ENCODE data around the gene CPA1.

Gene CPA1

DNA sequence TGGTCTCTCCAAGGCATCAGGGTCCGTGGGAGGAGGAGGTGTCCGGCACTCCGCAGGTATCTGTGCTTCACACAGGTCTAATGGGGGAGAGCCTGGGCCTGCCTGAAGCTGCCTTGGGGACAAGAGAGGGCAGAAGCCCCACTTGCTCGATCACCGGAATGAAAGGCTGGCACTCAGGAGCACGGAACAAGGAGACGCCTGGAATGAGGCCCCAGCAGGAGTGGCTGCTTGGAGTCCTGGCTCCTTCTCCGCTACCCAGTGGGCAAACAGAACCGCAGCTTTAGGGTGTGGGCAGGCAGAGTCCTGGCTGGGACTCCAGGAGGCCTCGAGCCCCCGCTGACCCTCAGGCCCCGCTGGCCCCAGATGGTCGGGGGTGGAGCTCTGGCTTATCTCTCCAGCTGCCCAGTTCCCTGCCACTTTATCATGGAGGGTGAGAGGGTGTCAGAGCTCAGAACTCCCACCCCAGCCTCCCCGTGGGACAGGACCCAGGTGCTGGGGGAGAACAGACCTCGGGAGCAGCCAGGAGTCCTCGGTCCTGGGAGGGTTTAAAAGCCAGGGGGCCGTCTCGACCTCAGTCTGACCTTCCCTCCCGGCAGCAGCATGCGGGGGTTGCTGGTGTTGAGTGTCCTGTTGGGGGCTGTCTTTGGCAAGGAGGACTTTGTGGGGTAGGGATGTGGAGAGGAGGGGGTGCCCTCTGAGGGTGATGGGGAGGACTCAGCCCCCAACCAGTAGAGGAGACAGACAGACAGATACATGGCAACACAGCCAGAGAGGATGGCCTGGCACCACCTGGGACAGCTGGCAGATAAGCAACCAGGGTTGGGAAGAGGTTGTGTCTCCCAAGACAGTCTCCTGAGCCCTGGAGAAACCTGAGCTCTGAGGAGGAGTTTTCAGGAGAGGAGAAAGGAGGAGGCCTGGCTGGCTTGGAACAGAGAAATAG, at the start of gene CPA1:
TSS of gene CPA1 (plus strand) at position 574 of the 940 bp plus-strand sequence. CDS start at position 601, 27 bp downstream.
- no peak for DNase-seq

GRCh38 chr7:130332259-130333053, 47.8 kb upstream of the CPA1 start:
- no peak for DNase-seq

DNA sequence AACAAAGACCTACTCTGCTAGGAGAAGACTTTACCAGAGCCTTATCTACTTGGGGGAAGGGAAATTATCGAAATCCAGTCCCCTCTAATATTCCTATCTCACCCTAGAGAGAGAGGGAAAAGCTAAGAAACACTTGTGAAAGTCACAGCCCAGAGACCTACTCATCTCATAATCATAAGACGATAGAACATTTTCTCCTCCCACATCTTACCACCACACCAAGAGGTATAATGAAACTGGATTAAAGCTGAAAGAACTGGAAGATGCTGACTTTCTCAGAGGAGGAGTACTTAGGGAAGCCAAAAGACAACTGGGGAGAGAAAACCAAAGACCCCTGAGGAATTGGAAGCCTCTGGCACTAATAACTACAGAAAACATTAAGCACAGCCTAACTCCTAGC, 46.5 kb upstream of the CPA1 start:
- no peak for DNase-seq

- DNase-seq: no peak
Observed at GRCh38 chr7:130334274-130334673, 46.0 kb upstream of the CPA1 start.

GRCh38 chr7:130337410-130337971, 42.8 kb upstream of the CPA1 start:
- DNase-seq: no peak

DNA sequence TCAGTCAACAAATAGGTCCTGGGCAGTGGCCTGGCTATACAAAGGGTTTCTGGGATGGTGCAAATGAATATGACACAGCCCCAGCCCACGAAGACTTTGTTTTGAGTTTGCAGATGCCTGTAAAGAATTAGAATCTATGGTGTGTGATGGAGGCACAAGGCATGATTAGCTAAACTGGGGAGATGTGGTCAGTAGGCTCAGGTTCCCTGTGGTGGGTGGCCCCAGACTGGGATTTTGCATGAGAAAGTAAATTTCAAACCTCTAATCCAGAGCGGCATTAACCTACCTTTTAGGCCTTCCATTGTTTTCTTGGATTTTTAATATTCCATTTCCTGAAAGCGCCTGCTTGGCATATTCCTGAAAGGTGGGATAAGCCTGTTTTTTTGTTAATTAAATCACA, 42.1 kb upstream of the CPA1 start:
- DNase-seq: no peak

DNA sequence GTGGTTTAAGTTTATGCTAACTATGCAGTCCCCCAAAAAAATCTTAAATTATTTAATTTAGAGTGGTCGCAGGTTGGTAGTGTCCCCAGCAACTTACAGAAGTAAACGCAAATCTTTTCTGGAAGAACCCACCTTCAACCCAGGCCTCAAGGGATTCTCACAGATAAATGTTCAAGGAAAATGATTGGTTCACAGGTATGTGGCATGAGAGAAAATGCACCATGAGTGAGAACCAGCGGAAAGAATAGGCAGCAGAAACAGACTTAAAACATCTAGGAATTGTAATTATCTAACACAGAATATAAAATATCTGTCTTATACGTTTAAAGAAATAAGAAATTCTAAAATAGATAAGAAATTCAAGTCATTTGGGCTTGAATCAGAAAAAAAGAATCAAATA, 38.4 kb upstream of the CPA1 start:
- DNase-seq: no peak

DNA sequence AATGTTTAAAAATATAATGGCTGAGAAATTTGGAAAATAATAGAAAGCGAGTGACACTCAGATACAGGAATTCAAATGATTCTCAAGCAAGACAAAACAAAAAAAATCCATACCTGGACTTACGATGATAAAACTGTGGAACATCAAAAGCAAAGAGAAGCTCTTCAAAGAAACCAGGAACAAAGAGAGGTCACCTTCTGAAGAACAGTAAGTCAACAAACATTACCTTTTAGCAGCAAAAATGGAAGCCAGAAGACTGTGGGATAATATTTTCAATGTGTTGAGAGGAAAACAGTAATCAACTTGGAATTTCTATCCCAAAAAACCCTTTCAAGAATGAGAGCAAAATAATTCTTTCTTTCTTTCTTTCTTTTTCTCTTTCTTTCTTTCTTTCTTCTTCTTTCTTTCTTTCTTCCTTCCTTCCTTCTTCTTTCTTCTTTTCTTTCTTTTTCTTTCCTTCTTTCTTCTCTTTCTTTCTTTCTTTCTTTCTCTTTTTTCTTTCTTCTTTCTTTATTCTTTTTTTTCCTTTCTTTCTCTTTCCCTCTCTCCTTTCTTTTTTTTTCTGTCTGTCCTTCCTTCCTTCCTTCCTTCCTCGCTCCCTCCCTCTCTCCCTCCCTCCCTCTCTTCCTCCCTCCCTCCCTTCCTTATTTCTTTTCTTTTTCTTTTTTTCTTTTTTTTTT, 37.5 kb upstream of the CPA1 start:
- DNase-seq: no peak

- DNase-seq: no peak
Observed at GRCh38 chr7:130344271-130344866, 35.9 kb upstream of the CPA1 start, which contains the start of gene CPA5. TSS of gene CPA5 (plus strand) at chr7:130344816. CDS start at chr7:130346486, 1,670 bp downstream.

GRCh38 chr7:130345136-130345535, 35.2 kb upstream of the CPA1 start:
- no peak for DNase-seq

GRCh38 chr7:130345725-130346124, 34.6 kb upstream of the CPA1 start:
- DNase-seq: no peak

DNA sequence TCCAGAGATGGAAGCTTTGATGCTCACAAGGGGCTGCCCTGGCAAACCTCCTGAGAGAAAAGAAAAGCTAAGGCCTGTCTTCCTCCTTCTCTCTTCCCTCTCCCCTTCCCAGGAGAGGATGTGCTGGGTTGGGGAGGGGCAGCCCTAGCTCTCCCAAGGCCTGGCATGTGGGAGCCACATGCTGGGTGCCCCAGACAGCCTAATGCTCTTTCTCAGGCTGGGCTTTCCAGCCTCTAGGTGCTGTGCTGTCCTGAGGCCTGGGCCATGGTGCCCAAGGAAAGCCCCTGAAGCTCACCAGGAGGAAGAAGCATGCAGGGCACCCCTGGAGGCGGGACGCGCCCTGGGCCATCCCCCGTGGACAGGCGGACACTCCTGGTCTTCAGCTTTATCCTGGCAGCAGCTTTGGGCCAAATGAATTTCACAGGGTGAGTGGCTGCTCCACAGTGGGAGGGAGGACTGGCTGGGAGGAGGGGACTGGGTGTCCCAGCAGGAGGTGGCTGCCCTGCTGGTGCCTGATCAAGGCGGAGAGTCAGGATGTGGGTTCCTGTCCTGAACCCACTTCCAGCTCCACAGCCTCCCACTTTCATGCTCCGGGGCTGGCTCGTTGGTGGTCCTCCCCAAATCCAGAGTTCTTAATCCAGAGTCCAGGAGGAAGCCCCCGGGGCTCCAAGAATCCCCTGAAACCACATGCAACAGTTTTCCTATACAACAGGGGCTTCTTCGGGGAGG, 34.0 kb upstream of the CPA1 start:
- no peak for DNase-seq

GRCh38 chr7:130346941-130347340, 33.4 kb upstream of the CPA1 start:
- no peak for DNase-seq

GRCh38 chr7:130349911-130350782, 30.1 kb upstream of the CPA1 start:
- peak; percentile 79 for DNase-seq

DNA sequence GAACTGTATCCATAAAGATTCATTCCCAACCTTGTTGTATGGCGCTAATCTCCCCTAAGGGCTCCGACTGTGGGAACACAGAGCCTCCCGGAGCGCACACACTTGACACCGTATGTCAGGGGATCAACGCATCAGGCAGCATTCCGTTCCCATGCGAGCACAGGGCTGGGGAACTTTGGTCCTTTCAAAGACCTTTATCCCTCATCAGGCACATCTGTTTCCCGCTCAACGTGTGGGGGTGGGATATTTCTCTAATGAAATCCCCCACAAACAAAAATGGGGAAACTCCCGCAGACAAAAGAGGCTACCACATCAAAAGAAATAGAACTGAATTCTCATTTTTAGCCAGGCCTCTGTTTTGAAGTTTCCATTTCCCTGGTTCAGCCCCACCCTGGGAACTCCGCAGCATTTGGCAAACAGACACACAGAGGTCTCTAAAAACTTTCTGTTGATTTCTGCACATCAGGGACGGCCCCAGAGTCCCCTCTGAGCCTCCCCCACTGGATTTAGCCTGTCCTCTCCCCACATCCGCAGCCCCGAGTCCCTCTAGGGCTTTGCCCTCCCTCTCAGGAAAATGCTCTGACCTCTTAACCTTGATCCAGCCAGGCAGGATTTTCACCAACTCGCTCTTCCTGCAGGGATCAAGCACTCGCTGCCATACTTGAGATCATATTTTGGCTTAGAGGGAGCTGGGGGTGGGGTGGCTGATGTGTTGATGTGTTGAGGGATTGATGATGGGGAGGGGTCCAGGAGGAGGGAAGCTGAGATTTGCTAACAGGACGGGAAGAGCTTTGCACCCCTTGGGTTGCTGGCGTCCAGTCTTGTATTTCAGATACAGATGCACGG, 29.1 kb upstream of the CPA1 start:
- DNase-seq: peak; percentile 46

- no peak for DNase-seq
Observed at GRCh38 chr7:130351791-130352090, 28.6 kb upstream of the CPA1 start.

DNA sequence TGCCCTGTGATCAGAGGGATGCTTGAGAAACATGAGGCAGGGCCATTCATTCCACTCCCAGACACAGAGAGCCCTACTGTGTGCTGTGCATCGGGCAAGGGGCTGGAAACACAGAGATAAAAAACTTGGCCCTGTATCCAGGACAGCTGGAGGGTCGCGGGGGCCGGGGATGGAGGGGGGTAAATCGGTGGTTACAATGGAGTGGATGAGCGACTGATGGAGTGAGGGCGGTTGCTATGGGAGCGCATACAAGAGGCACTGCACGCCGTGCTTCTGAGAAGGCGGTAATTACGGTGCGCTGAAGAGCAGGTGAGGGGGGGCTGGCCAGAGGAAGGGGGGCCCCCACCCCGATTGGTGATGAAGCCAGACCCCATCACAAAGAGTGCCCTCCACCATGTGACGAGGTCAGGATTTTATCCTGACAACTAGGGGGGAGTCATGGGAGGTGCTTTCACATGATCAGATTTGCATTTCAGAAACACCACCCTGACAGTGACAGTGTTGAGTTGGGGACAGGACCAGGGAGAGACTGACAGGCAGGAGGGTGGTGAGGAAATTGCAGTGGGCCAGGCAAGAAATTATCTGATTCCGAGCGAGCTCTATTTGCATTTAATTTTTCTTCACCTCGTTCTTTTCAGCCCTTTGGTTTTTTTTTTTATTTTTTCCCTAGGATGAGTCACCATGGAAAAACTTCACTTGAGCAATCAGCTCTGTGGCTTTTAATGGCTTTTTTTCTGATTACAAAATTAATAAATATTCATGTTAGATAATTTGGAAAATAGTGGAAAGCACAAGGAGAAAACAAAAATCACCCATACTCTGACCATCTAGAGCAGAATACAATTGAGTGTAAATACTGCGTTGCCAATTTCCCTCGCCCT, 27.9 kb upstream of the CPA1 start:
- DNase-seq: peak; percentile 83

- no peak for DNase-seq
Observed at GRCh38 chr7:130353196-130353595, 27.1 kb upstream of the CPA1 start.

All from fibroblast of skin of right quadriceps (primary cell).